Measurements from ENCODE around the gene ACE2. TPM values are rescaled to one million over a fixed set of nuclear protein-coding genes. Genes with fewer than 3 reads are reported as not detected.

ACE2 gene
- total RNA-seq, 2 experiments from 2014 or later = not detected

- Histone ChIP-seq H2AFZ (ENCODE audit: low read length) (no peak overlapping the region), H3K4me2 (ENCODE audit: low read length) (no peak overlapping the region), H3K9me2 (ENCODE audit: insufficient read depth, low read length) (no peaks in the 10 kb centered on the region), H3K36me3 (ENCODE audit: insufficient read depth, low read length) (no peaks in the 10 kb centered on the region), H4K20me1 (ENCODE audit: insufficient read depth, low read length) (no peaks in the 10 kb centered on the region), H3K4me3 (ENCODE audit: low read depth, low read length, poor library complexity, severe bottlenecking) (no peak overlapping the region), H3K79me2 (ENCODE audit: insufficient read depth, low read depth, low read length) (no peaks in the 10 kb centered on the region), H3K27ac (ENCODE audit: low read depth, low read length, poor library complexity, severe bottlenecking) (no peak overlapping the region), H3K4me1 (ENCODE audit: insufficient read depth, low read length, poor library complexity, severe bottlenecking) (no peaks in the 10 kb centered on the region), H3K9me3 (ENCODE audit: low read length) (no peaks in the 10 kb centered on the region)
- CTCF ChIA-PET (ENCODE audit: unreplicated experiment) = no interaction called here
- POLR2A ChIA-PET = no interaction called here
- no peak for DNase-seq (ENCODE audit: low spot score)
- TF ChIP-seq EZH2phosphoT487 (IDR thresholded peaks at IDR 0.05; ENCODE audit: borderline replicate concordance, low read depth, low read length) = no peak
- no peak for TF ChIP-seq CTCF (conservative IDR thresholded peaks at IDR 0.05; ENCODE audit: low read length)
- intact Hi-C loops (cut with micrococcal nuclease; ENCODE audit: unreplicated experiment) = no loop called here
- BruUV-seq (replicated peaks) = no TSS peak
These were observed 45.3 kb upstream of the ACE2 start for GRCh38 chrX:15646031-15646430.

- intact Hi-C loops (cut with micrococcal nuclease; ENCODE audit: unreplicated experiment) = no loop called here
- no peak overlapping the region for H2AFZ ChIP-seq (ENCODE audit: low read length)
- no peaks in the 10 kb centered on the region for H4K20me1 ChIP-seq (ENCODE audit: insufficient read depth, low read length)
- no peaks in the 10 kb centered on the region for H3K9me3 ChIP-seq (ENCODE audit: low read length)
- no peak overlapping the region for H3K27ac ChIP-seq (ENCODE audit: low read depth, low read length, poor library complexity, severe bottlenecking)
- no TSS peak for BruUV-seq (replicated peaks)
- H3K4me1 ChIP-seq (ENCODE audit: insufficient read depth, low read length, poor library complexity, severe bottlenecking) = no peaks in the 10 kb centered on the region
- H3K79me2 ChIP-seq (ENCODE audit: insufficient read depth, low read depth, low read length) = no peaks in the 10 kb centered on the region
- no peak overlapping the region for H3K4me2 ChIP-seq (ENCODE audit: low read length)
- no peak overlapping the region for H3K4me3 ChIP-seq (ENCODE audit: low read depth, low read length, poor library complexity, severe bottlenecking)
- H3K36me3 ChIP-seq (ENCODE audit: insufficient read depth, low read length) = no peaks in the 10 kb centered on the region
- DNase-seq (ENCODE audit: low spot score) = no peak
- ChIA-PET CTCF (ENCODE audit: unreplicated experiment) (no interaction called here), POLR2A (no interaction called here)
- TF ChIP-seq CTCF (conservative IDR thresholded peaks at IDR 0.05; ENCODE audit: low read length) = no peak
- TF ChIP-seq EZH2phosphoT487 (IDR thresholded peaks at IDR 0.05; ENCODE audit: borderline replicate concordance, low read depth, low read length) = no peak
- no peaks in the 10 kb centered on the region for H3K9me2 ChIP-seq (ENCODE audit: insufficient read depth, low read length)
These were observed 44.5 kb upstream of the ACE2 start for GRCh38 chrX:15645266-15645665.

GRCh38 chrX:15644560-15644872 is 43.8 kb upstream of the ACE2 start:
- H3K36me3 ChIP-seq (ENCODE audit: insufficient read depth, low read length) = no peaks in the 10 kb centered on the region
- no peak overlapping the region for H3K4me3 ChIP-seq (ENCODE audit: low read depth, low read length, poor library complexity, severe bottlenecking)
- no peaks in the 10 kb centered on the region for H3K9me3 ChIP-seq (ENCODE audit: low read length)
- intact Hi-C loops (cut with micrococcal nuclease; ENCODE audit: unreplicated experiment) = no loop called here
- H3K4me1 ChIP-seq (ENCODE audit: insufficient read depth, low read length, poor library complexity, severe bottlenecking) = no peaks in the 10 kb centered on the region
- no peak overlapping the region for H3K4me2 ChIP-seq (ENCODE audit: low read length)
- ChIA-PET CTCF (ENCODE audit: unreplicated experiment) (no interaction called here), POLR2A (no interaction called here)
- H3K79me2 ChIP-seq (ENCODE audit: insufficient read depth, low read depth, low read length) = no peaks in the 10 kb centered on the region
- DNase-seq (ENCODE audit: low spot score) = no peak
- H4K20me1 ChIP-seq (ENCODE audit: insufficient read depth, low read length) = no peaks in the 10 kb centered on the region
- no peaks in the 10 kb centered on the region for H3K9me2 ChIP-seq (ENCODE audit: insufficient read depth, low read length)
- no TSS peak for BruUV-seq (replicated peaks)
- no peak overlapping the region for H2AFZ ChIP-seq (ENCODE audit: low read length)
- TF ChIP-seq CTCF (conservative IDR thresholded peaks at IDR 0.05; ENCODE audit: low read length) (no peak), EZH2phosphoT487 (IDR thresholded peaks at IDR 0.05; ENCODE audit: borderline replicate concordance, low read depth, low read length) (no peak)
- H3K27ac ChIP-seq (ENCODE audit: low read depth, low read length, poor library complexity, severe bottlenecking) = no peak overlapping the region

All from OCI-LY7 (cell line).